ENCODE measurements around the gene SH3GL1.

The SH3GL1 gene

DNA sequence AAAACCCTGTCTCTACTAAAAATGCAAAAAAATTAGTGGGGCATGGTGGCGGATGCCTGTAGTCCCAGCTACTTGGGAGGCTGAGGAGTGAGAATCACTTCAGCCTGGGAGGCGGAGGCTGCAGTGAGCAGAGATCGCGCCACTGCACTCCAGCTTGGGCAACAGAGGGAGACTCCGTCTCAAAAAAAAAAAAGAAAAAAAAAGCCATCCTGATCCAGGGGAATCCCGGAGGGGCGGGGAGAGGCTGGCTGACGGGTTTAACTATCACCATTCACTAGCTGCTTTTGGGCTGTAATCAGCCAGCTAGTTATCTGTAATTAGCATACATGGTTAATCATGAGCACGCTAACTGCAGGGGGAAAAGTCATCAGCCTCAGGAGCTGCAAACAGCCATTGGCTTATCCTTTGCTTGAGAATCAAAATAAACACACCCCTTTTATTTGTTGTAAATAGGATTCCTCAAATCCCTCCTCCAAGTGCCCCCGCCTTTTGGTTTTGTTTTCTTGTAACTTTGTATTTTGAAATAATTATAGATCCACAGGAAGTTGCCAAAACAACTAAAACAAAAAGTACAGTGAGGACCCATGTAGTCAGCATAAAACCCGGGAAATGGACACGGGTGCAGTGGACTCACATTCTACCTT, 86.4 kb downstream of the SH3GL1 start:
- DNase-seq = no peak
